Mesothelial cell of epicardium (in vitro differentiated cells): ENCODE results near the gene NLRC3. TPM values are rescaled to one million over a fixed set of nuclear protein-coding genes. Genes with fewer than 3 reads are reported as not detected.

Source experiments
- DNase-seq, 2 experiments: peaks; one replicate each; pipeline ENCODE4 v3.0.0; 2021; ENCODE audit warnings: low spot score in 2 of 2; ENCODE audit not compliant: unreplicated experiment in 2 of 2
- H3K27ac Mint-ChIP-seq: 2 replicates; pipeline ENCODE4 v1.8.0; 2021; ENCODE audit warnings: mixed read lengths
- H3K27me3 Mint-ChIP-seq: 2 replicates; pipeline ENCODE4 v1.8.0; 2021; ENCODE audit warnings: low read depth, mixed read lengths
- H3K36me3 Mint-ChIP-seq: 2 replicates; pipeline ENCODE4 v1.8.0; 2021; ENCODE audit warnings: mixed read lengths
- H3K4me1 Mint-ChIP-seq: 2 replicates; pipeline ENCODE4 v1.8.0; 2021; ENCODE audit warnings: mixed read lengths
- H3K4me3 Mint-ChIP-seq: 2 replicates; pipeline ENCODE4 v1.8.0; 2021; ENCODE audit warnings: mild to moderate bottlenecking, moderate library complexity, mixed read lengths
- H3K9me3 Mint-ChIP-seq: 2 replicates; pipeline ENCODE4 v1.8.0; 2021; ENCODE audit warnings: mixed read lengths
- CTCF ChIP-seq: fragments of 200-600 bp; sonication (generic); IDR thresholded peaks from one replicate; pipeline ENCODE4 v1.5.0; 2021; ENCODE audit warnings: antibody characterized with exemption; ENCODE audit not compliant: unreplicated experiment
- total RNA-seq: library from RNA; stranded (reverse); gene quantifications from 3 replicates; pipeline ENCODE4 v1.2.1, GENCODE V29; 2021

NLRC3 gene
- total RNA-seq, 1 donor from 2014 or later: 0.13 TPM

- Mint-ChIP-seq H3K36me3 (no peaks in the 10 kb centered on the region), H3K27ac (no peak overlapping the region), H3K4me3 (no peak overlapping the region), H3K9me3 (no peaks in the 10 kb centered on the region), H3K4me1 (no peaks in the 10 kb centered on the region), H3K27me3 (no peaks in the 10 kb centered on the region)
- no peak for DNase-seq
- no peak for TF ChIP-seq CTCF
Measured at GRCh38 chr16:3564130-3564888, 12.9 kb downstream of the NLRC3 start.

GRCh38 chr16:3562914-3563480 is 14.2 kb downstream of the NLRC3 start:
- no peak overlapping the region for H3K27ac Mint-ChIP-seq
- DNase-seq: no peak
- H3K36me3 Mint-ChIP-seq: no peaks in the 10 kb centered on the region
- TF ChIP-seq CTCF: no peak
- no peaks in the 10 kb centered on the region for H3K4me1 Mint-ChIP-seq
- H3K4me3 Mint-ChIP-seq: no peak overlapping the region
- H3K9me3 Mint-ChIP-seq: no peaks in the 10 kb centered on the region
- no peaks in the 10 kb centered on the region for H3K27me3 Mint-ChIP-seq

GRCh38 chr16:3561626-3562025 is 15.6 kb downstream of the NLRC3 start:
- Mint-ChIP-seq H3K36me3 (no peaks in the 10 kb centered on the region), H3K4me1 (no peaks in the 10 kb centered on the region), H3K4me3 (no peak overlapping the region), H3K27me3 (no peaks in the 10 kb centered on the region), H3K9me3 (no peaks in the 10 kb centered on the region), H3K27ac (no peak overlapping the region)
- no peak for DNase-seq
- TF ChIP-seq CTCF: no peak

GRCh38 chr16:3554351-3554928 is 22.8 kb downstream of the NLRC3 start:
- Mint-ChIP-seq H3K4me1 (peaks cover 6% of the 10 kb centered on the region), H3K4me3 (no peak overlapping the region), H3K27me3 (no peaks in the 10 kb centered on the region), H3K27ac (no peak overlapping the region), H3K9me3 (no peaks in the 10 kb centered on the region), H3K36me3 (no peaks in the 10 kb centered on the region)
- no peak for TF ChIP-seq CTCF
- no peak for DNase-seq

- no peaks in the 10 kb centered on the region for H3K27me3 Mint-ChIP-seq
- H3K9me3 Mint-ChIP-seq: no peaks in the 10 kb centered on the region
- peaks cover 6% of the 10 kb centered on the region for H3K4me1 Mint-ChIP-seq
- DNase-seq: no peak
- H3K4me3 Mint-ChIP-seq: no peak overlapping the region
- H3K36me3 Mint-ChIP-seq: no peaks in the 10 kb centered on the region
- TF ChIP-seq CTCF: no peak
- H3K27ac Mint-ChIP-seq: no peak overlapping the region
Measured at GRCh38 chr16:3553138-3553923, 23.9 kb downstream of the NLRC3 start.
